ENCODE results near the gene INTS15. TPM values are rescaled to one million over a fixed set of nuclear protein-coding genes. Genes with fewer than 3 reads are reported as not detected.

Gene INTS15
- total RNA-seq, 1 experiment from 2014 or later = 29.6 TPM

DNA sequence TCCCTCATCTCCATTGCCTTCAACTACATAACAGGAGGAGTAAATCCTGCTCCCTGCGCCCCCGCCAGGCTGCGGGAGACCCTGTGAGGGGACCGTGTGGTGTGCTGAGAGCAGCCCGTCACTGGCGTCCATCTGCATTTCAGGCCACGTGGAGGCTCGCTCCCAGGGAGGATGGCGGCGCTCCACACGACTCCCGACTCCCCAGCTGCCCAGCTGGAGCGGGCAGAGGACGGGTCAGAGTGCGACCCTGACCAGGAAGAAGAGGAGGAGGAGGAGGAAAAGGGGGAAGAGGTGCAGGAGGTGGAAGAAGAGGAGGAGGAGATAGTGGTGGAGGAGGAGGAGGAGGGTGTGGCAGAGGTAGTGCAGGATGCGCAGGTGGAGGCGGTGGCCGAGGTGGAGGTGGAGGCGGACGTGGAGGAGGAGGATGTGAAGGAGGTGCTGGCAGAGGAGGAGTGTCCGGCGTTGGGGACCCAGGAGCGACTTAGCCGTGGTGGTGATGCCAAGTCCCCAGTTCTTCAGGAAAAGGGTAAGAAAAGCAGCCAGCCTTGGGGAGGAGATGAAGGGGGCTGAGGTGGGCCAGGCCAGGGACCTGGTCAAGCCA, 52.5 kb downstream of the INTS15 start:
- H3K4me1 ChIP-seq = no peaks in the 10 kb centered on the region
- Mint-ChIP-seq H3K4me3 (ENCODE audit: unreplicated experiment) (no peak overlapping the region), H3K27me3 (ENCODE audit: insufficient read depth, unreplicated experiment) (no peaks in the 10 kb centered on the region), H3K9me3 (ENCODE audit: unreplicated experiment) (no peaks in the 10 kb centered on the region), H3K36me3 (ENCODE audit: insufficient read depth, unreplicated experiment) (peaks cover 38% of the 10 kb centered on the region), H3K4me1 (ENCODE audit: low read depth, unreplicated experiment) (peaks cover 11% of the 10 kb centered on the region), H3K27ac (ENCODE audit: unreplicated experiment) (no peak overlapping the region)
- CTCF ChIA-PET = no interaction called here
- no TSS peak for BruUV-seq (replicated peaks)
- H3K4me3 ChIP-seq (ENCODE audit: low read depth, low read length) = no peak overlapping the region
- H3K36me3 ChIP-seq (ENCODE audit: control insufficient read depth, insufficient read depth, low read length) = peaks cover 6% of the 10 kb centered on the region
- no peaks in the 10 kb centered on the region for H3K27me3 ChIP-seq (replicated peaks; ENCODE audit: control insufficient read depth, insufficient read depth, low read length)
- POLR2A ChIA-PET = interaction anchor here (0.5 kb wide), 1 partner anchor 15 kb away, joined by 3 read pairs; no protein-coding TSS in a partner anchor
- TF ChIP-seq, protein P1, sequence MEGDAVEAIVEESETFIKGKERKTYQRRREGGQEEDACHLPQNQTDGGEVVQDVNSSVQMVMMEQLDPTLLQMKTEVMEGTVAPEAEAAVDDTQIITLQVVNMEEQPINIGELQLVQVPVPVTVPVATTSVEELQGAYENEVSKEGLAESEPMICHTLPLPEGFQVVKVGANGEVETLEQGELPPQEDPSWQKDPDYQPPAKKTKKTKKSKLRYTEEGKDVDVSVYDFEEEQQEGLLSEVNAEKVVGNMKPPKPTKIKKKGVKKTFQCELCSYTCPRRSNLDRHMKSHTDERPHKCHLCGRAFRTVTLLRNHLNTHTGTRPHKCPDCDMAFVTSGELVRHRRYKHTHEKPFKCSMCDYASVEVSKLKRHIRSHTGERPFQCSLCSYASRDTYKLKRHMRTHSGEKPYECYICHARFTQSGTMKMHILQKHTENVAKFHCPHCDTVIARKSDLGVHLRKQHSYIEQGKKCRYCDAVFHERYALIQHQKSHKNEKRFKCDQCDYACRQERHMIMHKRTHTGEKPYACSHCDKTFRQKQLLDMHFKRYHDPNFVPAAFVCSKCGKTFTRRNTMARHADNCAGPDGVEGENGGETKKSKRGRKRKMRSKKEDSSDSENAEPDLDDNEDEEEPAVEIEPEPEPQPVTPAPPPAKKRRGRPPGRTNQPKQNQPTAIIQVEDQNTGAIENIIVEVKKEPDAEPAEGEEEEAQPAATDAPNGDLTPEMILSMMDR (IDR thresholded peaks at IDR 0.05; ENCODE audit: insufficient read depth in 1 of 2, low read depth in 1 of 2, low read length in 1 of 2, severe bottlenecking in 1 of 2, unreplicated experiment in 1 of 2) = no peak
- no peaks in the 10 kb centered on the region for H3K9me3 ChIP-seq
- no peak for DNase-seq
- intact Hi-C loops (cut with micrococcal nuclease; ENCODE audit: unreplicated experiment) = no loop called here

DNA sequence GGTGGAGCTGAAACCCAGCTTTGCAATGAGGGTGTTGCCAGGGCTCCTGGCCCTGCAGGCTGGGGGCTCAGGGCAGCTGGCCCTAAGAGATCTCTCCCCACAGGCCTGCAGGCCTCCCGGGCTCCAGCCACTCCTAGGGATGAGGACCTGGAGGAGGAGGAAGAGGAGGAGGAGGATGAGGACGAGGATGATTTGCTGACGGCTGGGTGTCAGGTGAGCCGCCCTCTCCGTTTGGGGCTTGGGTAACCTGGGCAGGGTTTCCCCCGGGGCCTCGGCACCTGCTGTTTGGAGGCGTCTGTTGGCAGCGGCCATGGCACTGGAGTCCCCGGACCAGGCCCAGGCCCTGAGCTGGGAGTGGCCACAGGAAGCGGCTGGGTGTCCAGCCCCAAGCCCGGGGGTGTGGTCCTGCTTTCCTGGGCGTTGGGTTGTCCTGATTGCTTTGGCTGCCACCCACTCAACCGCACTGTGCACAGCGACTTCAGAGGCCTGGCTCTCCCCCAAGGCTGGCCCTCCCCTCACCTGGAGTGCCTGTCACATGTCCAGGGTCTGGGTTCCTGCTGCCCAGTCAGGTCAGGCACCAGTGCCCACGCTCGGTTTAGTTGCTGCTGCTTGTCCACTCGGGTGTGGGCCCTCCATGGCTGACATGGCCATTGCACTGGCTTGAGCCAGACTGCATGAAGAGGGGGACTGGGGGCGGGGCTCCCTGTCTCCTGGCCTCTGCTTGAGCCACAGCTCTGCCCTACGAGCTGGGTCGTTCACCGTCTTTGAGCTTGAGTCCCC, 53.2 kb downstream of the INTS15 start:
- Histone ChIP-seq H3K27me3 (replicated peaks; ENCODE audit: control insufficient read depth, insufficient read depth, low read length) (no peaks in the 10 kb centered on the region), H3K4me1 (no peaks in the 10 kb centered on the region), H3K4me3 (ENCODE audit: low read depth, low read length) (no peak overlapping the region), H3K9me3 (no peaks in the 10 kb centered on the region), H3K36me3 (ENCODE audit: control insufficient read depth, insufficient read depth, low read length) (peaks cover 6% of the 10 kb centered on the region)
- H3K4me3 Mint-ChIP-seq (ENCODE audit: unreplicated experiment) = no peak overlapping the region
- H3K27me3 Mint-ChIP-seq (ENCODE audit: insufficient read depth, unreplicated experiment) = no peaks in the 10 kb centered on the region
- H3K9me3 Mint-ChIP-seq (ENCODE audit: unreplicated experiment) = no peaks in the 10 kb centered on the region
- BruUV-seq (replicated peaks) = no TSS peak
- H3K27ac Mint-ChIP-seq (ENCODE audit: unreplicated experiment) = no peak overlapping the region
- H3K36me3 Mint-ChIP-seq (ENCODE audit: insufficient read depth, unreplicated experiment) = peaks cover 40% of the 10 kb centered on the region
- DNase-seq = no peak
- intact Hi-C loops (cut with micrococcal nuclease; ENCODE audit: unreplicated experiment) = no loop called here
- CTCF ChIA-PET = no interaction called here
- POLR2A ChIA-PET = interaction anchor here (0.5 kb wide), 1 partner anchor 14 kb away, joined by 3 read pairs; no protein-coding TSS in a partner anchor
- TF ChIP-seq, protein P1 (IDR thresholded peaks at IDR 0.05; ENCODE audit: insufficient read depth in 1 of 2, low read depth in 1 of 2, low read length in 1 of 2, severe bottlenecking in 1 of 2, unreplicated experiment in 1 of 2) = no peak
- H3K4me1 Mint-ChIP-seq (ENCODE audit: low read depth, unreplicated experiment) = peaks cover 7% of the 10 kb centered on the region

DNA sequence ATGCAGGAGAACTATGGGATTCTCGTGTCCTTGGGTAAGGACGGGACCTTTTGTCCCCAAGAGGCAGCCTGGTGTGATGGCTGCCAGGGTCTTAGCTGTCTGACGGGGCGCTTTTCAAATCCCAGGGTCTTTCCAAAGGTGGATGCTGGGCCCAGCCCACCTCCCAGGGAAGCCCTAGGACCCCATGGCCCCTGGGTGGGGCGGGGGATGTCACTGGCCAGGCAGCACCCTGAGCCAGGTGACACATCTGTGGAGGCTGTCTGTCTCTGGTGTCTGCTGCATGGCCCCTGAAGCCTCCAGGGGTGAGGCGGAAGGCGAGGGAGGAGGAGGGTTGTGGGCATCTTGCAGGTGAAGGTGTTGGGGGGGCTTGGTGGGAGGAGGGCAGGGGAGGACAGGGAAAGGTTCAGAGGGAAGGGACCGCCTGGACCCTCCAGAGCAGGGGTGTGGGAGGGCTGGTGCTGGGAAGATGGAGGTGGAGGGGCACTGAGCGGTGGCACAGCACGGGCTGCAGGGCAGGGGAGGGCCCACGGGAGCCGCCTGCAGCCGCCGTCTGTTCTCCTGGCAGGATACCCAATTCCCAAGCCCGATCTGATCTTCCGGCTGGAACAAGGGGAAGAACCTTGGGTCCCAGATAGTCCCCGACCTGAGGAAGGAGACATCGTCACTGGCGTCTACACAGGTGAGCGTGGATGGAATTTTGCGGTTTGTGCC, 54.2 kb downstream of the INTS15 start:
- intact Hi-C loops (cut with micrococcal nuclease; ENCODE audit: unreplicated experiment) = no loop called here
- Mint-ChIP-seq H3K36me3 (ENCODE audit: insufficient read depth, unreplicated experiment) (peaks cover 42% of the 10 kb centered on the region), H3K4me1 (ENCODE audit: low read depth, unreplicated experiment) (no peaks in the 10 kb centered on the region), H3K27ac (ENCODE audit: unreplicated experiment) (no peak overlapping the region), H3K9me3 (ENCODE audit: unreplicated experiment) (no peaks in the 10 kb centered on the region), H3K27me3 (ENCODE audit: insufficient read depth, unreplicated experiment) (no peaks in the 10 kb centered on the region), H3K4me3 (ENCODE audit: unreplicated experiment) (no peak overlapping the region)
- Histone ChIP-seq H3K4me3 (ENCODE audit: low read depth, low read length) (no peak overlapping the region), H3K9me3 (no peaks in the 10 kb centered on the region), H3K27me3 (replicated peaks; ENCODE audit: control insufficient read depth, insufficient read depth, low read length) (no peaks in the 10 kb centered on the region), H3K36me3 (ENCODE audit: control insufficient read depth, insufficient read depth, low read length) (peaks cover 6% of the 10 kb centered on the region), H3K4me1 (no peaks in the 10 kb centered on the region)
- no TSS peak for BruUV-seq (replicated peaks)
- TF ChIP-seq, protein P1 (IDR thresholded peaks at IDR 0.05; ENCODE audit: insufficient read depth in 1 of 2, low read depth in 1 of 2, low read length in 1 of 2, severe bottlenecking in 1 of 2, unreplicated experiment in 1 of 2) = no peak
- DNase-seq = no peak
- POLR2A ChIA-PET = no interaction called here
- CTCF ChIA-PET = no interaction called here

Data from Caco-2 (cell line).